NCI-H1092 (cell line): Measurements from ENCODE around the gene GALNT4.

Source experiments
- DNase-seq: peaks from one replicate; lab custom pipeline; 2025; lab: John Stamatoyannopoulos, UW

Gene GALNT4

DNA sequence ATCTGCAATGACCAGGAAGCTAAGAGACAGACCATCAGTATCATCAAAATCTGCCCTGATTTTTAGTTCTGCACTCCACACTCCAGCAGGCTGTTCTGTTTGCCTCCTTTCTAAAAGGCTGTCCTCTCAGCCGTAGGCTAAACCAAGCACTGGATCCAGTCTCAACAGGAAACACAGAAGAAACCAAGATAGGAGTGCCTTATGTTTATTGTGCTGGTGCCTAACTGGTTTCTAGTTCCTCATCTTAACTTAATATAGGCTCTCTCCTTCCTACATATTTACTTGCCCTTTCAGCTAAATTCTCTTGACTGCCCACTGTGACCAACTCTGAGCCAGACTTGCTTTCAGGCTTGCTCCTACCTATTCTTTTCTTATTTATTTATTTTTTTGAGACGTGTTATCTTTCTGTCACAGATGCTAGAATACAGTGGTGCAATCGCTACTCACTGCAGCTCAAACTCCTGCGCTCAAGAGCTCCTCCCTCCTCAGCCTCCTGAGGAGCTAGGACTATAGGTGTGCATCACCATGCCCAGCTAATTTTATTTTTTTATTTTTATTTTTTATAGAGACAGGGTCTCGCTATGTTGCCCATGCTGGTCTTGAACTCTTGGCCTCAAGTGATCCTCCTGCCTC, 30.8 kb downstream of the GALNT4 start:
- DNase-seq = no peak

DNA sequence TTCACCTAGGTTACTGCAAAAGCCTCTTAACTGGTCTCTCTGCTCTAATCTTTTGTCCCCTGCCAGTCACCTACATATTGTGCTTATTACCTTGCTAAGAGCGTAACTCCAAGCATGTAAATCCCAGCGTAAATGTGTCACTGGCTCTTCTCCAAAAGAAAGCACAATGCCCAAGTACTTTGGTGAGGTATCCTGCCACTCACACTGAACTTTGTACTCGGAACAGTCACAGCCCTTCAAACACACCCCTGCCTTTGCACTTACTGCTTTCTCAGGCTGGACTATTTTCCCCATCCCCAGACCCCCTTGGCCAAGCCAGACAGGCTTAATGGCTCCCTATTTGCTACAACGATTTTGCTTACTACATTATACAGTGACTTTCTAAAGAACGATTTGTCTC, 31.7 kb downstream of the GALNT4 start:
- no peak for DNase-seq

DNA sequence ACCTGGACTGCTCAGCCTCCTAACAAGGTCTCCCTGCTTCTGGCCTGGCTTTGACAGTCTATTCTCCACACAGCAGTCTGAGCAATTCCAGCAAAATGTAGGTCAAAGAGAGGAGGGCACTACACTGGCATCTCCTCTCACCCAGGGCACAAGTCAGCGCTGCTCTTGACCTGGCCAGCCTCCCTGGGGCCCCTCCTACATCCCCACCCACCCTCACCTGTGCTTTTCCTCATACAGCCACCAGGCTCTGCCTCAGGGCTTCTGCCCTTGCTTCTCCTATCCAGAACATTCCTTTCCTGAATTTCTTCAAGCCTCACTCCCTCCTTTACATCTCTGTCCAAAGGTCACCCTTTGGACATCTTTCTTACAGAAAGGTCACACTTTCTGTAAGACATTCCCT, 33.7 kb downstream of the GALNT4 start:
- no peak for DNase-seq

DNA sequence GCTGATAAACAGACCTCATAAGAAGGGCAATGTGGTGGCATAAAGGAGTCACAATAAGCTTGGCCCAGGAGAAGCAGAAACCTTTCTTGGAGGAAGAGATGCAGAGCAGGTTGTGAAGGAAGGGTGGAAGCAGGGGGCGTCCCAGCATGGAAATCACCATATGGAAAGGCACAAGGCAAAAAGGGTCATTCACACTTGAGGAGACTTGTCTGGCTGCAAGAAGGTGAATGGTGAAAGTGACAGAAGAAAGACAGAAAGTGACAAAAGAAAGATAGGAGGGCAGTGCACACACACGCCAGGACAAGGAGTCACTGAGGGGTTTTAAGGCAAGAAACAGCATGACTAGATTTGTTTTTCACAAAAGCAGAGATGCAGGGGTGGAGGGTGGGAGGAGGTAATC, 38.3 kb downstream of the GALNT4 start:
- no peak for DNase-seq

DNA sequence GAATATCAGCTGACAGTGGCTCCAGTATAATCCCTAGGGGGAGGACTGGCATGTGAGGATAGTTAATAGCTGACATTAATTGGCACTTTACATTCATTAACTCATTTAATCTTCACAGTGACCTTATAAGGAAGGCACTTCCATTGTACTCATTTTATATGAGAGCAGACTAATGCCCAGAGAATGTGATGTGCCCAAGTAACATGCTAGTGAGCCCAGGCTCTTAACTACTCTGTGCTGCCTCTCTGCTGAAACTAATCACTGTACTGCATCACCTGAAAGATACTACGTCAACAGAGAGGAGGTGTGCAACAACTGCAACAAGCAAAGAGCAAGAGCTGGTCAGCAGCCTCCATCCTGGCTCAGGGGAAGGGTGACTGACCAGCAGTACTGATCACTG, 40.1 kb downstream of the GALNT4 start:
- DNase-seq = no peak

DNA sequence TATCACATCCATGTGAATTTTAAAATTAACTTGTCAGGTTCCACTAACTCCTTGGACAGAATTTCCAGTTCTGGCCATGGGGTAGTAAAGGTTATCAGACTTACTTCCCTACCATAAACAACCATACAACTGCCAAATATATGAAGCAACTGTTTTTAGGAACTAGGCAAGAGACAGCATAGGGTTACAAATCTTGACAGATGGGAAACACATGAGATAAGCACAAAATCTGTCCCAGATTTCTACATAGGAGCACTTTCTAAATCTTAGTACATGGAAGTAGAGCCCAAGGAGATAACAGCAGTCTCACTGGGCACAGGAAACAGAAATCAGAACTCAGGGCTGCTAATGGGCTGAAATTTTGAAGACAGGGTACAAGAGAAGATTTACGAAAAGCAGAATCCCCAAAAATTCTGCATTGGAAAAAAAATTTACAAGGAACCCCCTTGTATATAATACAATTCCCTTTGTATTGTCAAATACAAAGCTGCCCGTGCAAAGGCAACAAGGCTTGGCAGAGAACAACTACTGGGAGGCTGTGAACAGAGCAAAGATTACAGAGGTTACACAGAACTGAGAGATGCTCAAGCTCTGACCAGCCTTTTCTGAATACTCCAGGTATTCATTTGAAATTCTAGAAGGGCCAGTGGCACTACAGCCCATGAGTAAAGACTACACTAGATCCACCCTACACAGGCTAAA, 43.2 kb downstream of the GALNT4 start:
- DNase-seq = no peak

DNA sequence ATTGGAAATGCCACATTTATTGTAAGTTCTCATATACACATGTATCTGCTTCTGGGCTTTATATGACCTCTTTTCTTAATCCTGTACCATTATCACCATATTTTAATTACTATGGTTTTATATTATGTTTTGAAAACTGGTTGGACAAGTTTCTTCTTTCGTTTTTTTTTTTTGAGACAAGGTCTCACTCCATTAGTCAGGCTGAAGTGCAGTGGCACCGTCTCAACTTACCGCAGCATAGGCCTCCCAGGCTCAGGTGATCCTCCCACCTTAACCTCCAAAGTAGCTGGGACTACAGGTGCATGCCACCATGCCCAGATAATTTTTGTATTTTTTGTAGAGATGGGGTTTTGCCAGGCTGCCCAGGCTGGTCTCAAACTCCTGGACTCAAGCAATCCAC, 44.6 kb downstream of the GALNT4 start:
- DNase-seq = no peak

DNA sequence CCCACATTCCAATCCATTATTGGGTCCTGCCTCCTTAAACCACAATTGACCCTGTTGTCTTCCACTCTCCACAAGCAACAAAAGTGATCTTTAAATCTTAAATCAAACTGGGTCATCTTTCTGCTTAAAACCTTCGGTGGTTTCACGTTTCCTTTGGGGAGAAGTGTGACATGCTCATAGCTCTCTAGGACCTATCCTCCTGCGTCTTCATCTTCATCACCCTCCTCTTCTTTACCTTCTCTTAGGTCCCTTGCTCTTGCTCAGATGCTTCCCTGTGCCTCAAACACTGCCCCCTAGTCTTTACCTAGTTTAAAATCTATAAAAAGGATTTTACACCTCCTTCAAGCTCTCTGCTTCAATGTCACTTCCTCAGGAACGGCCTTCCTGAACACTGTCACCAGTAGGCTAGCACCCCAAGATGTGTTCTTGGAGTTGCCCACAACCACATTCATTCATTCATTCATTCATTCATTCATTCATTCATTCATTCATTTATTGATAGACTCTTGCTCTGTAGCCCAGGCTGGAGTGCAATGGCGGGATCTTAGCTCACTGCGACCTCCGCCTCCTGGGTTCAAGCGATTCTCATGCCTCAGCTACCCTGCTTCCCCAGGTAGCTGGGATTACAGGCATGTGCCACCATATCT, 46.8 kb downstream of the GALNT4 start:
- no peak for DNase-seq

DNA sequence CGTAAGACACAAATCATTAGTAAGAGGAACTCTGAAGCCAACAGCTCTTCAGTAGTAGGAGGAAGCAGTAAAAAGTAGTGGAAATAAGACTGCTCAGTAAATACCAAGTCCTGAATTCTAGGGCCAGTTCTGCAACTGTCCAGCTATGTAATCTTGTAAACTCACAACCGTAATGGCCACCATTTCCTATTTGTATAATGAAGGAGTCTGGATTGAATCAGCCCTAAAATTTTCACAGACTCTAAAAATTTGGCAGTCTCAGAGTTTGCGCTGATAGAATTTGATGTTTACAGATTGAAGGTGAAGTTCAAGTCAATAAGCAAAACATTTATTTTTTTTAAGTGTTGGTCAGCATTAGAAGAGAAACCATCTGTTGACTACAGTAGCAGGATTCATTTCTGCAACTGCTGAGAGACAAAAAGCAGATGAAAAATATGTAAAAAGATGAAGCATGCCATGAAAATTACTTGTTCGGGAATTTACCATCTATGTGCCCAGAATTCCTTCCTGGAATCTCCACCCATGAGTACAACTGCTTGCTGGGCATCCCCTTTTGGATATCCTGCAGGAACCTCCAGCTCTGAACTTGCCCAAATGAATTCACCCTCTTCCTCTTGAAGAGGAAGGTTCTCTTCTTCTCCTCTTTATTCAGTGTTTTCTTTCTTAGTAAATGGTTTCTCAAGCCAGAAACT, 47.5 kb downstream of the GALNT4 start:
- DNase-seq = no peak

DNA sequence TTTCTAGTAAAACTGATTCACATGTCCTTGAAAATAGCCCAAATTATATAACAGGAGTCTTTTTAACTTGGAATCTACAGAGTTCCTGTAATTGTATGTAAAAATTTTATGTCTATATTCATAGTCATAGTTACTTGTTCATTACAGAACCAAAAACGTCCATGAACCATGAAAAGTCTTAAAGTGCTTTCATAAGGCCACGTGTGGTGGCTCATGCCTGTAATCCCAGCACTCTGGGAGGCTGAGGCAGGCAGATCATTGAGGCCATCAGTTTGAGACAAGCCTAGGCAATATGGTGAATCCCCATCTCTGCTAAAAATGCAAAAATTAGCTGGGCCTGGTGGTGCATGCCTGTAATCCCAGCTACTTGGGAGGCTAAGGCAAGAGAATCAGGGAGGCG, 48.4 kb downstream of the GALNT4 start:
- no peak for DNase-seq

DNA sequence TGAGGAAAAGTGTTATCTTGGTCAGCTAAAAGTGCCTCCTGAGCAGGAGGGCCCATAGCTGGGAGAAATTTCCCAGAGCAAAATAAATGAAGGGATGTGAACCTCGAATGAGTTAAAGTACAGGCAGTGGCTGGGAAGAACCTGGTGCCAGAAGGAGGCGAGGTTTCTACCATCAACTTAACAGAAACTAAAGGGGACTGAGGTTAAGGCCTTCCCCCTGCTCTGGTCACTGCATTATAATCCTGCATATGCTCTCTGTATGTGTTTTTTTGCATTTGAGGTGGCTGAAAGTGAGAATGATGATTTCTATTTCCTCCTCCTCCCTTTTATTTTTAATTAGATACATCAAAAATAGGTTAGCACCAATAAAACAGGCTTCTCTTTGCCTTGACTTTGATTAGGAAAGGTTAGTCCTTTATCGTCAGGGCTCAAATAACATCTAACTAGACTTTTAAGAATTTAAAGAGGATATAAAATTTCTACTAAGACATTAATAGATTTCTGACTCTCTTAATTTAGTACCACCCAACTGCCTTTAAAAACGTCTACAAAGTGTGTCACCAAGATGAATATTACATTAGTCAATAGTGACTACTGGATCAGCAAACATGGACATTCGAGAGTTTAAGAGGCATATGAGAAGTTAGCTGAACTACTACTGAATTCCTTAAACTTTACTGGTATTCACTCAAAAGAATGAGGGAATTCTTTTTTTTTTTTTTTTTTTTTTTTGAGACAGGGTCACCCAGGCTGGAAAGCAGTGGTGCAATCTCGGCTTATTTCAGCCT, 49.2 kb downstream of the GALNT4 start:
- no peak for DNase-seq

DNA sequence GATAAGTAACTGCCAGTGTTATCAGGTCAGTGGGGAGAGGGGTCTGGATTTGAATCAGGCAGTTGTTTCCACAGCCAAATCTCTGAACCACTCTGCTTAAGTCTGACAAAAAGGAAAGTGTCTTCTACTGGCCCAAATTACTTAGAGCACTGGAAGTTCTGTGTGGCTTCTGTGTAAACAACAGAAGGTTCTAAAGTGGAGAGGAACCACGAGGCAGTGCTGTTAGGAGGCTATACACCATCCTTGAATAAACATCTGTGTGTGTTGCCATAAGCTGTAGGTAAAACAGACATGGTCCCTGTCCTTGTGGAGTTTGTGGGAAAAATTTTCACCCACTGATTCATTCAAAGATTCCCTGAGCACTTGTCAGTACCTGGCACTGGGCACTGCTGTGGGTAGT, 50.0 kb downstream of the GALNT4 start:
- no peak for DNase-seq
